ENCODE results near the gene GGA3.
A peak's percentile ranks its signal among the peaks of the same experiment; 100 is the strongest.
"Not testable (repeated sequence)": the region's sequence is repeated elsewhere in the genome, so short reads cannot be mapped to it uniquely, and the experiment has no call there.

The GGA3 gene

DNA sequence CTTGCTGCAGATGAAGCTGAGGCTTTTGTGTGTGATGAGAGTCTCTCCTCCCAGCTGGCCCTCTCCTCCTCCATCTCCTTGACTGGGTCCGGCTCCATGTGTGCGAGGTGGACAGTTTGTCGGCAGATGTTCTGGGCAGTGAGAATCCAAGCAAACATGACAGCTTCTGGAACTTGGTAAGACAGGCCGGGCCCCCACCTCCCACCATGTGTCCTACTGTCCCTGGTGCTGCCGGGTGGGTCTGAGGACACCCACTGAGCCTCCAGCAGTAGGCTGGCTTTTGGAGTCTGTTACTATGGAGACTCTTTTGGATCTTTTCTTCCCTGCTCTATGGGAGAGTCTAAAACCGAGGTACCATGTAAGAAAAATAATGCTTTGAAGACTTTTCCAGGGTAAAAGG is 43.3 kb downstream of the GGA3 start:
- no peak for DNase-seq (ENCODE audit: low spot score)

DNA sequence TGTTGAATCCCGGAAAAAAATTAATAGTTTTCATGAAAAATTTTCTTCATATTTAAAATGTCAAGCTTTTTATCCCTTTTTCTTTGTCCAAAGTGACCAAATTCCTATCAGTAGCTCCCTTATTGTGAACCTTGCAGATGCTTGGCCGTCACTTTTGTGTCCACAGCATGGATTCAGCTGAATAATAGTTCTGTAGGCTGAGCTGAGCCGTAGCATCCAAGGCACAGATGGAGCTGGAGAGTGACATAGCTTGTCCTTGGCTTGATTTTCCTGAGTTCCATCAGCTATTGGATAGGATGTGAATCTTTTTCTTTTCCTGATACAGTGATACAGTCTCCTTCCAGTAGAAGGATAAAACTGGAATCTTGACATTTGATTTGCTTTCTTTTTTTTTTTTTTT is 52.3 kb downstream of the GGA3 start:
- DNase-seq (ENCODE audit: low spot score) = no peak

DNA sequence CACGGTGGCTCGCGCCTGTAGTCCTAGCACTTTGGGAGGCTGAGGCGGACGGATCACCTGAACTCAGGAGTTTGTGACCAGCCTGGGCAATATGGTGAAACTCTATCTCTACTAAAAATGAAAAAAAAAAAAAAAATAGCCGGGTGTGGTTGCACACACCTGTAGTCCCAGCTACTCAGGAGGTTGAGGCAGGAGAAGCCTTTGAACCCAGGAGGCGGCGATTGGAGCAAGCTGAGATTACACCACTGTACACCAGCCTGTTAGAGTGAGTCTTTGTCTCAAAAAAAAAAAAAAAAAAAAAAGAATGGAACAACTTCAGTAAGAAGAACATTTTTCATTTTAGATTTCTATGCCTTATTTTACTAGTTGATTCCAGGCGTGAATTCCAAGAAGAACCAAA is 53.2 kb downstream of the GGA3 start:
- DNase-seq (ENCODE audit: low spot score) = no peak

DNA sequence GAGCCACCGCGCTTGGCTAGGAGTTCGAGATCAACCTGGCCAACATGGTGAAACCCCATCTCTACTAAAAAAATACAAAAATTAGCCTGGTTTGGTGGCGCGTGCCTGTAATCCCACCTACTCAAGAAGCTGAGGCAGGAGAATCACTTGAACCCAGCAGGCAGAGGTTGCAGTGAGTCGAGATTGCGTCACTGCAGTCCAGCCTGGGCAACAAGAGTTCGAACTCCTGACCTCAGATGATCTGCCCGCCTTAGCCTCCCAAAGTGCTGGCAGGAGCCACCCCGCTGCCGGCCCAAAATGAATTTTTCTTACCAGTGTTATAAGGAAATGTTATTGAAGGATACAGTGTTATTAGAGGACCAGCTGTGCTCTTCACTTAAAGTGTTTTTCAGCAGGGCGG is 53.6 kb downstream of the GGA3 start:
- no peak for DNase-seq (ENCODE audit: low spot score)

DNA sequence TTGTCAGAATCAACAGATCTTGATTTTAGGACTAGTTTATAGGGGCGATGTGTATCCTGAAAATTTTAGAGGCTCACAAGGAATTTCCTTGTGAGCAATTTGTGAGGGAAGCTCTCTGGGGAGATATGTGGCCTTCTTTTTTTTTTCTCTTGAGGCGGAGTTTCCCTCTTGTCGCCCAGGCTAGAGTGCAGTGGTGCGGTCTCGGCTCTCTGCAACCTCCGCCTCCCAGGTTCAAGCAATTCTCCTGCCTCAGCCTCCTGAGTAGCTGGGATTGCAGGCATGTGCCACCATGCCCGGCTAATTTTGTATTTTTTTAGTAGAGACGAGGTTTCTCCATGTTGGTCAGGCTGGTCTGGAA is 54.4 kb downstream of the GGA3 start:
- DNase-seq (ENCODE audit: low spot score) = not testable (repeated sequence)

DNA sequence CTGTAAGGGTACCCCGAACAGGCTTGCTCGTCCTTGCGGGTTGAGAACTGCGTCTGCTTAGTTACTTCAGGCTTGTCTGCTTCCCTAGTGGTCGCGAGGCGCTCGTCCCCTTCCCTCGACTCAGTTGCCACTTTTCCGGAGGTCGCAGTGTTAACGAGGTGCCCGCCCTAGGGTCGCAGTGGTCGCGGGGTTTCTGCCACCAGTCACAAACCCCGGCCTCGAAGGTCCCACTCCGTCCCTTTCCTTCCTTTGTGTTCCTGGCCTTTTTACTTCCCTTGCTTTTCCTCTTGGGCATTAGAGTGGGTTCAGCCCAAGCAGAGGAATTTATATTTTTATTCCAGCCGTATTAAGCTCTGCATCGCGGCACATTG is 55.6 kb downstream of the GGA3 start:
- no peak for DNase-seq (ENCODE audit: low spot score)

DNA sequence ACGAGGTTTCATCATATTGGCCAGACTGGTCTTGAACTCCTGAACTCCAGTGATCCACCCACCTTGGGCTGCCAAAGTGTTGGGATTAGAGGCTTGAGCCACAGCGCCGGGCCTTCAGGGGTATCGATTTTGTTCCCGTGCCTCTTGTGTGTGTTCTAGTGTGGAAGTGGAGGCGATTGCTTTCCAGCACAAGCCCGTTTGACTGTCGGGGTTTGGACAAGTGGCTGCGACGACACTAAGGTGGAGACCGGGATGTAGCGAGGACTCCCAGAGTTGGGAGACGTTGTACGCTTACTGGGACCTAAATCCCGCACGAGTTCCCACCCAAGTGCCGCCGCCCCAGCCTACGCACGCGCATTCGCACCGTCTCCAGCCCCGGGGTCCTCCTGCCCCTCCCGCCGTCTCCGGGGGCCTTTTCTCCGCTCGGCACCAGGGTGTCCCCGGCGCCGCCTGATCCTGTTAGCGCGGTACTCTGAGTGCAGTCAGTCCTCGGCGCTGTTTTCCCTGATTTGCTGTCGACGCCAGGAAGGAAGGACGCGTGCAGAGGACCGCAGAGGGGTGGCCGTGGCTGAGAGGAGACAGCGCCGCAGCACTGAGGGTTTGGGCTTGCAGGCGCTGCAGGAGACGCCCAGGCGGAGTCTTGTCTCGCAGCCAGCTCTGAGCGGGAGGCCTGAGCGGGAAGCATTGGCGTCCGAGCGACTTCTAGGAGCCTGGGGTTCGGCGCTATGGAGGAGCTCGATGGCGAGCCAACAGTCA is 56.2 kb downstream of the GGA3 start, which contains the start of gene NUP85:
Gene NUP85, plus strand, starts transcription at position 643 of the 756 bp plus-strand sequence. Its CDS starts 83 bp downstream, at position 726.
- peak; percentile 90 for DNase-seq (ENCODE audit: low spot score)

DNA sequence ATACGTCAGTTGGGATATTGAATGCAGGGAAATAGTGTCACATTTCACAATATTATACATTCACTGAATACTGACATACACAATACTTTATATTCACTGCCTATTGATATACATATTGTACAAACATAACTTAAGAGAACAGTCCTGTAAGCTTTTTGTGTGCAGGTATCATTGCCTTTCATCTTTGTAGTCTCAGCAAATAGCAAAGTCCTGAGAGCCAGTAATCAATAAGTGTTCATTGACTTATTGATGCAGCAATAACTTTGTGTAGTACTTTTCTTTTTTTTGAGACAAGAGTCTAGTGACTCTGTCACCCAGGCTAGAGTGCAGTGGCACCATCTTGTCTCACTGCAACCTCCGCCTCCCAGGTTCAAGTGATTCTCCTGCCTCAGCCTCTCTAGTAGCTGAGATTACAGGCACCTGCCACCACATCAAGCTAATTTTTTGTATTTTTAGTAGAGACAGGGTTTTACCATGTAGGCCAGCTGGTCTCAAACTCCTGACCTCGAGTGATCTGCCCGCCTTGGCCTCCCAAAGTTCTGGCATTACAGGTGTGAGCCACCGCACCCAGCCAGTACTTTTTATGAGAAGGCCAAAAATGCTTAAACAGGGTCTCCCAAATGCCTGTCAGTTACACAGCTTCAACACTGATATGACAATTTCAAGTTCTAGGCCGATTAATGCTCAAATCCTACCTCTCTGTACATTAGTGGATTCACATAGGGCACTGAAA is 61.4 kb downstream of the GGA3 start:
- no peak for DNase-seq (ENCODE audit: low spot score)

DNA sequence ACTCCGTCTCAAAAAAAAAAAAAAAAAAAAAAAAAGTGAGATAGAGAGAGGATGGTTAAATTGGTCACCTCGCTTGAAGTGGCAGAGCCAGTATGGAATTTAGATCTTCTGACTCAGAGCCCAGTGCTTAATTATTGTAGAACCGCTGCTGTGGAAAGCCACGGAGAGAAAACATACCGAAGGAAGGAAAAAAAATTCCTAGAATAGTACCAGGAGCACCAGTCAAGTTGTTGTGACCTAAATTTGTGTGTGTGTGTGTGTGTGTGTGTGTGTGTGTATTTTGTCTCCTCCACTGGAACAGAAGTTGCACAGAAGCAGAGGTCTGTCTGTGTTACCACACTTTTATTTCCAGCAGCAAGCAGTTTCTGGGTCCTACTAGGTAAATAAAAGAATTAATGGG is 66.5 kb downstream of the GGA3 start:
- no peak for DNase-seq (ENCODE audit: low spot score)

DNA sequence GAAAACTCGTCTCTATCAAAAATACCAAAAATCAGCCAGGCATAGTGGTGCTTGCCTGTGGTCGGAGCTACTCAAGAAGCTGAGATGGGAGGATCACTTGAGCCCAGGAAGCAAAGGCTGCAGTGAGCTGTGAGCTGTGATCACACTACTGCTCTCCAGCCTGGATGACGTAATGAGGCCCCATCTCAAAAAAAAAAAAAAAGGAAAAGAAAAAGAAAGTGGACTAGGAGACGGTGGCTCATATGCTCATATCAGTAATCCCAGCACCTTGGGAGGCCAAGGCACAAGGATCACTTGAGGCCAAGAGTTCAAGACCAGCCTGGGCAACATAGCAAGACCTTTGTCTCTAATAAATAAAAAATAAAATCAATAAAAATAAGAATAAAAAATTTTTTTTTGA is 69.8 kb downstream of the GGA3 start:
- DNase-seq (ENCODE audit: low spot score) = no peak

DNA sequence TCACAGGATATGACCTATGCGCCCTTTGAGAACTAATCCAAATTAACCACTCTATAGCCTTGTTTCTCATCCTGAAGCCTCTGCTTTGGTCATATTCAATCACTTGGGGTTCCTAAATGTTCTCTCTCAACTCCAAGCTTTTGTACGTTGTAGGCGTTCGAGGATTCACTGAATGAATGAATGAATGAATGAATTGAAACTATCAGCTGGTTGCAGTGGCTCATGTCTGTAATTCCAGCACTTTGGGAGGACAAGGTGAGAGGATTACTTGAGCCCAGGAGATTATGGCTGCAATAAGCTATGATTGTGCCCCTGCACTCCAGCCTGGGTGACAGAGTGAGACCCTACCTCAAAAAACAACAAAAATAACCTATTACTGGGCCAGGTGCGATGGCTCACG is 72.8 kb downstream of the GGA3 start:
- no peak for DNase-seq (ENCODE audit: low spot score)

Data from putamen (tissue), 1 donor.